Endodermal cell (in vitro differentiated cells): ENCODE data around the gene RALGAPA2. TPM values are rescaled to one million over a fixed set of nuclear protein-coding genes. Genes with fewer than 3 reads are reported as not detected.

Experiments used
- DNase-seq: peaks from one replicate; pipeline ENCODE4 v3.0.0-alpha.2; 2017
- H3K27ac ChIP-seq: 2 replicates; pipeline ENCODE4 v1.5.1; 2013; ENCODE audit warnings: mild to moderate bottlenecking, low read depth, low read length, moderate library complexity
- H3K27me3 ChIP-seq: 2 replicates; pipeline ENCODE4 v1.6.1; 2013; ENCODE audit warnings: mild to moderate bottlenecking, low read length, moderate library complexity; ENCODE audit not compliant: insufficient read depth, control insufficient read depth, poor library complexity, severe bottlenecking
- H3K36me3 ChIP-seq: 2 replicates; pipeline ENCODE4 v1.7.0; 2013; ENCODE audit warnings: mild to moderate bottlenecking, low read length, moderate library complexity; ENCODE audit not compliant: control insufficient read depth, insufficient read depth
- H3K4me1 ChIP-seq: one replicate; pipeline ENCODE4 v1.7.0; 2013; ENCODE audit warnings: low read length; ENCODE audit not compliant: control insufficient read depth, insufficient read depth
- H3K4me3 ChIP-seq: 2 replicates; pipeline ENCODE4 v1.5.1; 2013; ENCODE audit warnings: mild to moderate bottlenecking, low read length, moderate library complexity
- H3K9ac ChIP-seq: 2 replicates; pipeline ENCODE4 v1.6.1; 2013; ENCODE audit warnings: mild to moderate bottlenecking, low read length, moderate library complexity; ENCODE audit not compliant: poor library complexity, severe bottlenecking; ENCODE audit errors: extremely low read depth
- H3K9me3 ChIP-seq: 2 replicates; pipeline ENCODE4 v1.6.1; 2013; ENCODE audit warnings: mild to moderate bottlenecking, low read length, moderate library complexity; ENCODE audit not compliant: control insufficient read depth
- H3K27ac Mint-ChIP-seq: 2 replicates; pipeline ENCODE4 v1.8.0; 2020; ENCODE audit warnings: mixed read lengths
- H3K27me3 Mint-ChIP-seq: 2 replicates; pipeline ENCODE4 v1.8.0; 2021; ENCODE audit warnings: mild to moderate bottlenecking, mixed read lengths; ENCODE audit not compliant: insufficient read depth
- H3K36me3 Mint-ChIP-seq: 2 replicates; pipeline ENCODE4 v1.8.0; 2020; ENCODE audit warnings: low read depth, mixed read lengths
- H3K4me1 Mint-ChIP-seq: 2 replicates; pipeline ENCODE4 v1.8.0; 2020; ENCODE audit warnings: mixed read lengths
- H3K4me3 Mint-ChIP-seq: 2 replicates; pipeline ENCODE4 v1.8.0; 2020; ENCODE audit warnings: mild to moderate bottlenecking, moderate library complexity, mixed read lengths
- H3K9me3 Mint-ChIP-seq: 2 replicates; pipeline ENCODE4 v1.8.0; 2020; ENCODE audit warnings: mild to moderate bottlenecking, mixed read lengths
- CTCF ChIP-seq: fragments of 200-600 bp; sonication (generic); conservative IDR thresholded peaks from 2 replicates; pipeline ENCODE4 v1.5.0; 2021; ENCODE audit warnings: antibody characterized with exemption, mild to moderate bottlenecking
- WGBS, 2 experiments: methylation state at CpG; one replicate each; pipeline versions ENCODE4 v1.1.5 to v1.1.7; 2013; ENCODE audit warnings: missing lambda C conversion rate in 2 of 2, mixed read lengths in 1 of 2; ENCODE audit not compliant: insufficient coverage in 1 of 2, insufficient read length in 1 of 2; 5-methylcytosine and 5-hydroxymethylcytosine counted together
- total RNA-seq, 2 donors: library from RNA; stranded (reverse); fragmentation: NEBNext Ultra II Directional in 1 of 2; extraction: Animal tissue kit (Norgen Biotek cat#: 25700) in 1 of 2; gene quantifications; 2 replicates in 1 of 2; 3 replicates in 1 of 2; pipeline ENCODE4 v1.2.1, GENCODE V29; 2021

The RALGAPA2 gene
- total RNA-seq, 2 donors from 2014 or later: 19.5 to 24.6 TPM

GRCh38 chr20:20531283-20531682 is 181.2 kb downstream of the RALGAPA2 start:
- WGBS, 2 experiments: 83 to 91% methylated on average over 3 to 6 of the region's 6 CpGs
- no peaks in the 10 kb centered on the region for H3K27me3 Mint-ChIP-seq
- no peaks in the 10 kb centered on the region for H3K9me3 Mint-ChIP-seq
- H3K27ac Mint-ChIP-seq: no peak overlapping the region
- no peaks in the 10 kb centered on the region for H3K4me1 Mint-ChIP-seq
- Histone ChIP-seq H3K27ac (no peak overlapping the region), H3K4me1 (no peaks in the 10 kb centered on the region), H3K27me3 (no peaks in the 10 kb centered on the region), H3K9ac (no peak overlapping the region), H3K9me3 (no peaks in the 10 kb centered on the region), H3K36me3 (peaks cover 8% of the 10 kb centered on the region), H3K4me3 (no peak overlapping the region)
- no peak overlapping the region for H3K4me3 Mint-ChIP-seq
- H3K36me3 Mint-ChIP-seq: no peaks in the 10 kb centered on the region
- TF ChIP-seq CTCF: no peak
- DNase-seq: no peak

DNA sequence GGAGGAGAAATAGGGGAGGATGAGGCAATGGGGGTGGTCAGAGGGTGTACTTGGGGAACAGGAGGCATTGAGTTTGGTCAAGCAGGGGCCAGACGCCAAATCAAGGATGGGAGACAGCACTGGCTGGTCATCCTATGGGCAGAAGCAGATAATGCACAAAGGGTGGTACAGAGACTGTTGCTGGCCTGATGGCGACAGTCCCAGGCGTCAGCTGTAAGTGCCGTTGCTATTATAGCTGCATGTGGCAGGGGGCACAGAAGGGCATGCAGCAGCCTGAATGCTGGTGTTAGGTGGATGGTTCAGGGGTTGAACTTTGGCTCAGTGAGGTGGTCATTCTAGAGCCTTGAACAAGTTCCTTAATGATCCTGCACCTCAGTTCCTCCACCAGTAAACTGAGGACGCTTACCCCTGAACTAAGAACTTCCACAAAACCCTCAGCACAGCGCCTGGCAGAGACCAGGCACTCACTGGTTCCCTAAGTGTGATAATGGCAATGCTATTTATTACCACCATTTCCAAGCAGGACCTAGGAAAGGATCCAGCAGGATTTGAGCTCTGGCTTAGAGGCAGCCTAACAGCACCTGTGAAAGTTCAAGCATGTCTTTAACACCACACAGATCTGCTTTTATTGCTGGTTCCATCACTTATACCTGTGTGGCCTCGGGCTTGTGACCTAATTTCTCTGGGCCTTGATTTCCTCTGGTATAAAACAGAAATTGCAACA is 181.9 kb downstream of the RALGAPA2 start:
- Histone ChIP-seq H3K4me1 (no peaks in the 10 kb centered on the region), H3K9ac (no peak overlapping the region), H3K9me3 (no peaks in the 10 kb centered on the region), H3K4me3 (no peak overlapping the region), H3K27ac (no peak overlapping the region), H3K27me3 (no peaks in the 10 kb centered on the region), H3K36me3 (peaks cover 6% of the 10 kb centered on the region)
- no peak overlapping the region for H3K4me3 Mint-ChIP-seq
- H3K9me3 Mint-ChIP-seq: no peaks in the 10 kb centered on the region
- H3K4me1 Mint-ChIP-seq: no peaks in the 10 kb centered on the region
- no peaks in the 10 kb centered on the region for H3K27me3 Mint-ChIP-seq
- no peak for DNase-seq
- no peak for TF ChIP-seq CTCF
- 94 to 95% methylated on average over 5 to 7 of the region's 7 CpGs for WGBS, 2 experiments
- no peaks in the 10 kb centered on the region for H3K36me3 Mint-ChIP-seq
- no peak overlapping the region for H3K27ac Mint-ChIP-seq

DNA sequence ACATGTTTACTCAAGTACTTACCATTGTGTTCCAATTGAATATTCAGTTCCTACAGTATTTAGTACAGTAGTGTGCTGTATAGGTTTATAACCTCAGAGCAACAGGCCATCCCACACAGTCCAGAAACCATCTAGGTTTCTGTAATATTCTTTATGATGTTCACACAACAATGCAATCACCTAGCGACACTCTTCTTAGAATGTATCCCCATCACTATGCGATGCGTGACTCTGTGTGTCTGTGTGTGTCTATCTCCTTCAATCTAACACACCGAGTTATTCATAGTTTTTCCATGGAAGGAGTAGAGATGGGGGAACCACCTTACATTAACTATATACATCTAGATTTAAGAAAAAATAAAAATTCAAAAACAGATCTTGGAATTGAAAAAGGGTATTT is 182.8 kb downstream of the RALGAPA2 start:
- Mint-ChIP-seq H3K36me3 (no peaks in the 10 kb centered on the region), H3K27me3 (no peaks in the 10 kb centered on the region), H3K9me3 (no peaks in the 10 kb centered on the region), H3K4me1 (no peaks in the 10 kb centered on the region), H3K4me3 (no peak overlapping the region), H3K27ac (no peak overlapping the region)
- peaks cover 6% of the 10 kb centered on the region for H3K36me3 ChIP-seq
- no peaks in the 10 kb centered on the region for H3K4me1 ChIP-seq
- H3K4me3 ChIP-seq: no peak overlapping the region
- 92% methylated on average over 3 of the region's 4 CpGs; no CpG with 5 or more reads in 1 of the 2 experiments for WGBS, 2 experiments
- H3K9me3 ChIP-seq: no peaks in the 10 kb centered on the region
- no peak for TF ChIP-seq CTCF
- no peaks in the 10 kb centered on the region for H3K27me3 ChIP-seq
- DNase-seq: no peak
- no peak overlapping the region for H3K27ac ChIP-seq
- H3K9ac ChIP-seq: no peak overlapping the region
